SK-N-SH treated with all-trans-retinoic acid at 6 μM for 48 hours (cell line): ENCODE results near the gene GPHN.

ENCODE experiments used
- ESRRG ChIP-seq: fragments of 250-450 bp; sonication (Bioruptor Pico); IDR thresholded peaks from 2 replicates; pipeline ENCODE4 v1.6.1; 2021; ENCODE audit warnings: mild to moderate bottlenecking
- OSR1 ChIP-seq: fragments of 250-450 bp; sonication (Bioruptor Pico); IDR thresholded peaks from 2 replicates; pipeline ENCODE4 v1.8.0; 2022; ENCODE audit warnings: moderate library complexity, mild to moderate bottlenecking, inconsistent platforms
- PPARA ChIP-seq: fragments of 250-450 bp; sonication (Bioruptor Pico); IDR thresholded peaks from 2 replicates; pipeline ENCODE4 v1.5.0; 2020; ENCODE audit warnings: mild to moderate bottlenecking, borderline replicate concordance
- ZC3H10 ChIP-seq: fragments of 250-450 bp; sonication (Bioruptor Pico); IDR thresholded peaks from 2 replicates; pipeline ENCODE4 v1.5.1; 2021; ENCODE audit warnings: mild to moderate bottlenecking, moderate library complexity
- ZFP30 ChIP-seq: fragments of 450-650 bp; formaldehyde crosslinking; IDR thresholded peaks from 2 replicates; pipeline ENCODE4 v1.5.0; 2022; ENCODE audit warnings: mild to moderate bottlenecking, moderate library complexity
- ZNF565 ChIP-seq: fragments of 450-650 bp; formaldehyde crosslinking; conservative IDR thresholded peaks from 2 replicates; pipeline ENCODE4 v1.5.0; 2020; ENCODE audit warnings: low read depth, mild to moderate bottlenecking, moderate library complexity
- ZNF70 ChIP-seq: fragments of 450-650 bp; formaldehyde crosslinking; IDR thresholded peaks from 2 replicates; pipeline ENCODE4 v1.5.0; 2020; ENCODE audit warnings: mild to moderate bottlenecking, moderate library complexity
- TF ChIP-seq, protein P1 (sequence below): fragments of 250-450 bp; sonication (Bioruptor Pico); IDR thresholded peaks from 2 replicates; pipeline ENCODE4 v1.5.1; 2020; ENCODE audit warnings: low read depth, mild to moderate bottlenecking, moderate library complexity
- TF ChIP-seq, protein P2 (sequence below): fragments of 250-450 bp; sonication (Bioruptor Pico); IDR thresholded peaks from 2 replicates; pipeline ENCODE4 v1.5.0; 2020; ENCODE audit warnings: mild to moderate bottlenecking, moderate library complexity

DNA sequence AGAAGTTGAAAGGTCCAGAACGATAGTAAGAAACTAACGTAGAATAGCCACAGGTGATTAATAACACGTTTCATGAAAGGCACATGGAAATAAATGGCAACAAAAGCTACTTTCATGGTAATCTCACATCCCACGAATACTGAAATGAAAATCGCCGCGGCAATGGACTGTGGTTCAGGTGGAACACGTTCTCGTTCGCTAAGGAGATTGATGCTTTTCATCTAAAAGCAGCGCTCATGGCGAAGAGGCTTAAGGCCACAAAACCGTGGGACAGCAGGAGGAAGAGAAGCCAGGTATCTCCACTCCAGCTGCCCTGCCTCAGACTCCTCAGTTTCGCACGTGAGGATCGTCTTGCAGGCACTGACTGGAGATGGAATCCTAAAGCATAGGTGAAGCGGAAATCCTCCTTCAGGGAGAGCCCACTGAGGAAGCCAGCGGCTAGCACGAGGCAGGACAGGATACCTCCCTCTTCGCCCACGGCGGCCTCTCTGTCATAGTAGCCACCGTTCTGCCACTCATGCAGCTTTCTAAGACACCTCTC lies 696 bp upstream of the GPHN start:
- no peak for TF ChIP-seq ZNF565 (CRISPR knock-in tag)
- TF ChIP-seq, protein P1, sequence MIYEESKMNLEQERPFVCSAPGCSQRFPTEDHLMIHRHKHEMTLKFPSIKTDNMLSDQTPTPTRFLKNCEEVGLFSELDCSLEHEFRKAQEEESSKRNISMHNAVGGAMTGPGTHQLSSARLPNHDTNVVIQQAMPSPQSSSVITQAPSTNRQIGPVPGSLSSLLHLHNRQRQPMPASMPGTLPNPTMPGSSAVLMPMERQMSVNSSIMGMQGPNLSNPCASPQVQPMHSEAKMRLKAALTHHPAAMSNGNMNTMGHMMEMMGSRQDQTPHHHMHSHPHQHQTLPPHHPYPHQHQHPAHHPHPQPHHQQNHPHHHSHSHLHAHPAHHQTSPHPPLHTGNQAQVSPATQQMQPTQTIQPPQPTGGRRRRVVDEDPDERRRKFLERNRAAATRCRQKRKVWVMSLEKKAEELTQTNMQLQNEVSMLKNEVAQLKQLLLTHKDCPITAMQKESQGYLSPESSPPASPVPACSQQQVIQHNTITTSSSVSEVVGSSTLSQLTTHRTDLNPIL (CRISPR knock-in tag): no peak
- no peak for TF ChIP-seq ZFP30 (CRISPR knock-in tag)
- no peak for TF ChIP-seq OSR1
- TF ChIP-seq, protein P2, sequence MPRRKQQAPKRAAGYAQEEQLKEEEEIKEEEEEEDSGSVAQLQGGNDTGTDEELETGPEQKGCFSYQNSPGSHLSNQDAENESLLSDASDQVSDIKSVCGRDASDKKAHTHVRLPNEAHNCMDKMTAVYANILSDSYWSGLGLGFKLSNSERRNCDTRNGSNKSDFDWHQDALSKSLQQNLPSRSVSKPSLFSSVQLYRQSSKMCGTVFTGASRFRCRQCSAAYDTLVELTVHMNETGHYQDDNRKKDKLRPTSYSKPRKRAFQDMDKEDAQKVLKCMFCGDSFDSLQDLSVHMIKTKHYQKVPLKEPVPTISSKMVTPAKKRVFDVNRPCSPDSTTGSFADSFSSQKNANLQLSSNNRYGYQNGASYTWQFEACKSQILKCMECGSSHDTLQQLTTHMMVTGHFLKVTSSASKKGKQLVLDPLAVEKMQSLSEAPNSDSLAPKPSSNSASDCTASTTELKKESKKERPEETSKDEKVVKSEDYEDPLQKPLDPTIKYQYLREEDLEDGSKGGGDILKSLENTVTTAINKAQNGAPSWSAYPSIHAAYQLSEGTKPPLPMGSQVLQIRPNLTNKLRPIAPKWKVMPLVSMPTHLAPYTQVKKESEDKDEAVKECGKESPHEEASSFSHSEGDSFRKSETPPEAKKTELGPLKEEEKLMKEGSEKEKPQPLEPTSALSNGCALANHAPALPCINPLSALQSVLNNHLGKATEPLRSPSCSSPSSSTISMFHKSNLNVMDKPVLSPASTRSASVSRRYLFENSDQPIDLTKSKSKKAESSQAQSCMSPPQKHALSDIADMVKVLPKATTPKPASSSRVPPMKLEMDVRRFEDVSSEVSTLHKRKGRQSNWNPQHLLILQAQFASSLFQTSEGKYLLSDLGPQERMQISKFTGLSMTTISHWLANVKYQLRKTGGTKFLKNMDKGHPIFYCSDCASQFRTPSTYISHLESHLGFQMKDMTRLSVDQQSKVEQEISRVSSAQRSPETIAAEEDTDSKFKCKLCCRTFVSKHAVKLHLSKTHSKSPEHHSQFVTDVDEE (CRISPR knock-in tag): no peak
- no peak for TF ChIP-seq PPARA (CRISPR knock-in tag)
- TF ChIP-seq ESRRG (CRISPR knock-in tag): no peak
- no peak for TF ChIP-seq ZC3H10 (CRISPR knock-in tag)
- TF ChIP-seq ZNF70 (CRISPR knock-in tag): no peak
